ENCODE measurements around the gene C11orf24.
"Not testable (repeated sequence)": the region's sequence is repeated elsewhere in the genome, so short reads cannot be mapped to it uniquely, and the experiment has no call there.

C11orf24 gene

GRCh38 chr11:68269414-68270081 lies 2.2 kb downstream of the C11orf24 start:
- no peak for DNase-seq

GRCh38 chr11:68267881-68268240 lies 3.9 kb downstream of the C11orf24 start:
- no peak for DNase-seq

GRCh38 chr11:68266936-68267880 lies 4.6 kb downstream of the C11orf24 start:
- no peak for DNase-seq

- DNase-seq: no peak
Observed at GRCh38 chr11:68266121-68266891, 5.5 kb downstream of the C11orf24 start.

- DNase-seq: no peak
Observed at GRCh38 chr11:68264741-68265540, 6.8 kb downstream of the C11orf24 start.

- DNase-seq: no peak
Observed at GRCh38 chr11:68264244-68264643, 7.5 kb downstream of the C11orf24 start.

GRCh38 chr11:68263444-68264035 lies 8.2 kb downstream of the C11orf24 start:
- no peak for DNase-seq

GRCh38 chr11:68262544-68262827 lies 9.3 kb downstream of the C11orf24 start:
- DNase-seq: no peak

- no peak for DNase-seq
Observed at GRCh38 chr11:68261749-68262543, 9.8 kb downstream of the C11orf24 start.

GRCh38 chr11:68261006-68261405 lies 10.8 kb downstream of the C11orf24 start:
- no peak for DNase-seq

GRCh38 chr11:68260484-68260883 lies 11.3 kb downstream of the C11orf24 start:
- no peak for DNase-seq

- DNase-seq: no peak
Observed at GRCh38 chr11:68259122-68259959, 12.4 kb downstream of the C11orf24 start.

- DNase-seq: no peak
Observed at GRCh38 chr11:68258363-68258765, 13.4 kb downstream of the C11orf24 start.

GRCh38 chr11:68257477-68258362 lies 14.1 kb downstream of the C11orf24 start:
- DNase-seq: peak; percentile 87

GRCh38 chr11:68256331-68256741 lies 15.4 kb downstream of the C11orf24 start:
- no peak for DNase-seq

- no peak for DNase-seq
Observed at GRCh38 chr11:68255526-68255925, 16.2 kb downstream of the C11orf24 start.

- DNase-seq: no peak
Observed at GRCh38 chr11:68254421-68254820, 17.4 kb downstream of the C11orf24 start.

- DNase-seq: no peak
Observed at GRCh38 chr11:68251765-68252164, 20.0 kb downstream of the C11orf24 start.

GRCh38 chr11:68244912-68245311 lies 26.9 kb downstream of the C11orf24 start:
- DNase-seq: not testable (repeated sequence)
